HG03196 (cell line): ENCODE results near the gene SLC8A1.

ENCODE experiments used
- ATAC-seq: cut with Tn5 transposase; IDR thresholded peaks from one replicate; pipeline ENCODE4 v1.9.1; 2021; ENCODE audit not compliant: unreplicated experiment

The SLC8A1 gene

GRCh38 chr2:40421631-40422297 lies 30.1 kb downstream of the SLC8A1 start:
- no peak for ATAC-seq

GRCh38 chr2:40420478-40420877 lies 31.4 kb downstream of the SLC8A1 start:
- ATAC-seq, result no peak

DNA sequence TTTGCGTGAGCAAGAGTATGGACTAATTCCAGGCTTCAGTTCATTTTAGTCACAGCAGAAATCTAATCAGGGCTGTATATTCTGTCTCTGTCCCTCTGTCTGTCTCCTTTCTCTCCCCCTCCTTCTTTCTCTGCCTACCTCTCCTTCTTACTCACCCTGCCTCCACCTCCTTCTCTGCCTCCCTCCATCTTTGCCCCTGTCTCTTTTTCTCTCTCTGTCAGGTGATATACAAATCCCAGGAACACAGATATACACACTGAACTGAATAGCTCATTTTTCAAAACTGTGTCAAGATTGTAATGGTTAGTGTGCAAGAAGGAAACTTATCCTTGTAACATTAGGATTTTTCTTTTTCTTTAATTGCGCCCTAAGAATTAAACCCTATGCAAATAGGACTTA lies 32.5 kb downstream of the SLC8A1 start:
- no peak for ATAC-seq

DNA sequence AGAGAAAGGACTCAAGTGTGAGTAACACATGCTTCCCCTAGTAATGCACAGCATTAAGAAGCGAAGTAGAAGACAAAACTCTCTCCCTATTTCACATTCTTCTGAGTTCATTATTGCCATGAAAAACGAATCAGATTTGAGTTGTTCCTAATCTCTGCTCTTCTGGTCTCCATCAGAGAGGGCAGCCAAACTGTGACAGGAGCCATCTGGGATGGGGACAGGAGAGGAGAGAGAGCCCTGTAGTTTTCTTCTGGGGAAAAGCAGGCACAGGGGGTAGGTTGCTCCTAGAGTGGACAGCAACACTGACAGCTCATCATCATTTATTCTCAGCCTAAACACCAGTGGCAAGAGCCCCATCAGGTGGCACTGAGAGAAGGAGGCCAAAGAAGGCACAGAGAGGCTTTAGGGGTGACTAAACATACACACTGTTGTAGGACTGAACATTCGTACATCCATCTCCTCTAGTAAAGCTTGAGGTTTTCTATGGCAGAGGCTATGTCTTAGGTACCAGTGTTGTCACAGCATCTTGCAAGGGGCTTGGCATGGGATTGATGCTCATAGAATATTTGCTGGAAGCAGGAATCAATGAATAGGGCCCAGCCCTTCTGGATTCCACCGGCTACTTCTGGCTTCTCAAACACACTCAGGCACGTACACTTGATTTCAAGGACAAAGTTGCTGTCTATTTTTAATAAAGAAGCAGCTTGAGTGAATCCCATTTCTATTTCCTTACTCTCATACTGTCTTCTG lies 33.1 kb downstream of the SLC8A1 start:
- no peak for ATAC-seq

GRCh38 chr2:40416486-40416885 lies 35.4 kb downstream of the SLC8A1 start:
- no peak for ATAC-seq

GRCh38 chr2:40415391-40415790 lies 36.5 kb downstream of the SLC8A1 start:
- ATAC-seq, result no peak

GRCh38 chr2:40412456-40412855 lies 39.4 kb downstream of the SLC8A1 start:
- ATAC-seq, result no peak

DNA sequence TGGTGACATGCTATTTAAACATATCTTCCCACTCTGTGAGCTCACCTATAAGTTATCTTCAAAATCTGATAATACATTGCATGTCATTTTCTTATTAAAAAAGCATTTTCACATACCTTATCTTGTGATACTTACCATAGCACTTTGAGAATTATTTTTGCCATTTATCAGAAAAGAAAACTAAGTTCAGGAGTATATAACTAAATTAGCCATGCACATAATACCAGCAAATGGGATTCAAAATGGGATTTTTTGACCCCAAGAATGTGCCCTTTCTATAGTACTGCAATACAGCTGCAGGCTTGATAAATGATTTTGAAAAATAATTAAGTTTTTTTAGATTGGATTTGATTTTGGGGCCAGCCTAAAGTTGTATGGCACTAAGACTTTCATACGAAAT lies 41.2 kb downstream of the SLC8A1 start:
- no peak for ATAC-seq

DNA sequence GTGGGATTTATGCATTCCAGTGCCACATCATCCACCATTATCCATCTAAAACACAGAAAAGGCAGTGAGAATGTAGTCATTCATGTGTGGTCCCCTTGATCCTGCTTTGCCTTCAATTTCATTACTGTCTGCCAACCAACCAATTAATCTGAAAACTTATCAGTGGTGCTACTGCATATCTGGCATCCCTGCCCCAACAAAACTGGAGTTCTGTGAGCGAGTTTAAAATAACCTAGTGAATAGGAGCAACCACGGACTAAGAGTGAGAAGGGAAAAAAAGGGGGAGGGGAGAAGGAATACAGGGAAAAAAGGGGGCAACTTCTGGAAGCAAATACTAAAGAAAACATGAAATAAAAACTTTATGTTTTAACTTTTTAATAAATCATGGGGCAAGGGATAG lies 42.2 kb downstream of the SLC8A1 start:
- ATAC-seq, result no peak

GRCh38 chr2:40406485-40407289 lies 45.2 kb downstream of the SLC8A1 start:
- ATAC-seq, result no peak

DNA sequence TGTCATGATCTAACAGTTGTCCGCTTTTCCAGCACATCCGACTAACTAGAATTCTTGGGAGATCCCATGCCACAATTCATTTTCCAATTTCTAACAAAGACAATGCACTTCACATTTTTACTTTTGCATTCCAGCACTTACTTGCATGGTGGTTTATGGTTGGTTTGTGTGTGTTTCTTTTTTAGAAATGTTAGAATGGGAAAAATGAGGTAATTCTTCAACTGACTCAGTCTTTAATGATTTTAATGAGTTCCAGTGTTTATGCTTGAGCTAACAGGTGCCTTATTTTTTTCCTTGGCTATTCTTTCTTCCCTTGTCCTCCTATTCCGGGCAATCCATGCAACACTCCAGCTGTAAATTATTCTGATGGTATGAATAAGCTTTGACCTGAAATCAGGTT lies 46.4 kb downstream of the SLC8A1 start:
- ATAC-seq, result no peak

DNA sequence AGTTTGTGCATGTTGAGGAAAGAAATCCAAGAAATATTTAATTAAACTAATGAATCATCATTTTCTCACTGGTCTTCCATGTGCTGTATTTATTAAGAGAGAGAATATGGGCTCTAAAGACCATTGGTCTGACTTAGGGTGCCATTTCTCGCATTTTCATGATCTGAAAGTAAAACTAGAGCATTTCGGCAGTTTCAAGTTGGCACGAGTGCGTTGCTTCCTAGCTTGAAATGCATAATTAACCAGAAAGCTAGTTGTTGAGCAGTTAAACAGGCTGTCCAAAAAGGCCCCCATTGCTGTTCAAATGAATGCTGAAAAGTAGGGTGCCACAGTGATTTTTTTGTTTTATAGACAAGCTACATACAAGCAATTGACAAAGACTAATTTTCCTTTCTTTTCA lies 47.4 kb downstream of the SLC8A1 start:
- ATAC-seq, result no peak

GRCh38 chr2:40403233-40403836 lies 48.6 kb downstream of the SLC8A1 start:
- no peak for ATAC-seq

- no peak for ATAC-seq
Measured at GRCh38 chr2:40401896-40402295, 50.0 kb downstream of the SLC8A1 start.

GRCh38 chr2:40400336-40400953 lies 51.4 kb downstream of the SLC8A1 start:
- no peak for ATAC-seq

DNA sequence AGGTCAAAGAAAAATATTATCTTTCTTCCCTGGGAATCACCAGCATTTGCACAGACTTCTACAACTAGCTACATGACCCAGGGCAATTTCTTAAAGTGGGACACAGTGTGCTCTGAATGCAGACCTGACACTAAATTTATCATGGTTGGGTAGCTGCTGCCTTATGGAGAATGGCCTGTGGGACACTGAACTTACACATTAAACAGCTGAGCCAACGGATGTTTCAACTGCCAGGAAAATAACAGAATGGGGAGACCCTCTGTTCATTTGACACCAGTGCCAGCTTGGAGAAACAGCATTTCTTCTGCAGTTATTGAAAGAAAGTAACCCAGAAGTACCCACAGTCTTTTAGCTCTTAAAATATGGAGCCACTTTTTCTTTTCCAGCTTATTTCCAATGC lies 54.1 kb downstream of the SLC8A1 start:
- ATAC-seq, result no peak

DNA sequence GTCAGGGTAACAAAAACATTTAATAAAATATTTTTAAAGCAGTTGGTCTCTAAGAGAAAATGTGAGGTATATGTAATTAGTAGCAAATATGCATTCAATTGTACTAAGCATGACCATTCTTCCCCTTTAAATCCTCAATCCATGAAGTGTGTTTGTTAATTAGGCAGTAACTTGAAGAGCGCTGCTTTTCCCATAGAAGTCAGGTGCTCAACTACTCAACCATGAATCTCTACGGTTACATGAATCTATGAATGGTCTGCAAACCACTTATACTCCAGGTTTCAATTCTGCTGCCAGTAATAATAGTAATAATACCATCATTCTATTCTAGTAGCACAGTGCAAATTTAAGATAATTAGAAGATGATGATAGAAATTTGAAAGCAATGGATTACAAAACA lies 55.8 kb downstream of the SLC8A1 start:
- no peak for ATAC-seq

GRCh38 chr2:40395169-40396073 lies 56.5 kb downstream of the SLC8A1 start:
- ATAC-seq, result no peak

DNA sequence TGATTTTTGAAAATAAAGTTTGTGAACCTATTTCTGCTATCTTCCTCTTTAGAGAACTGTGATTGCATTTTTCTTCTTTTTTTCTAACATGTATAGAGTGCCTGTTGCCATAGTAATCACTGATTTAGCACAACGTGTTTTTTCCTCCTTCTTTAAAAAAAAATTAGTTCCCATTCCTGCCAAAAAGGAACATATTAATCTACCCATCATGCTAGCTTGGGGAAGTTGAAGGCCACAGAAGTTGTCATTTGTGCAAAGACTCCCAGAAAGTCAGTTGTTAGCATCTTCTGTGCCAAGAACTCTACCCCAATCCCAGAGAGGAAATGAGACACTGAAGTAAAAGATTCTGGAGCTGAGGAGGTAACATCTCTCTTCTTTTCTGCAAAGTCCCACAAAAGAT lies 57.3 kb downstream of the SLC8A1 start:
- no peak for ATAC-seq

DNA sequence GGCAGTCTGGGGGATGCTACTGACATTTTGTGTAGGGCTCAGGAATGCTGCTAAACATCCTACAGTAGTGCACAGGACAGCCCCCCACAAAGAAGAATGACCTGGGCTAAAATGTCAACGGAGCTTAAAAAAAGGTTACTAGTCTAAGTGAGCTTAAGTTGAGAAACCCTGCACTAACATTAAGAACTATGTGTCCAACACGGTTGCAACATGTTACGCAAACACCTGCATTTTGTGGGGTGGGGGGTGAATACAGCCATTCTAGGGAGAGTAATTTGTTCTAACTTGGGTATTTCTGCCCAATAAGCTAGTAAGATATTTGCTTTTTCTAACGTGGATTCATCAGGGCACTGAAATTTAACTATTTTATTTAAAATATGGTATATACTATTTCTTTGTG lies 57.9 kb downstream of the SLC8A1 start:
- no peak for ATAC-seq
